ENCODE measurements around the gene RAB31.

DNA sequence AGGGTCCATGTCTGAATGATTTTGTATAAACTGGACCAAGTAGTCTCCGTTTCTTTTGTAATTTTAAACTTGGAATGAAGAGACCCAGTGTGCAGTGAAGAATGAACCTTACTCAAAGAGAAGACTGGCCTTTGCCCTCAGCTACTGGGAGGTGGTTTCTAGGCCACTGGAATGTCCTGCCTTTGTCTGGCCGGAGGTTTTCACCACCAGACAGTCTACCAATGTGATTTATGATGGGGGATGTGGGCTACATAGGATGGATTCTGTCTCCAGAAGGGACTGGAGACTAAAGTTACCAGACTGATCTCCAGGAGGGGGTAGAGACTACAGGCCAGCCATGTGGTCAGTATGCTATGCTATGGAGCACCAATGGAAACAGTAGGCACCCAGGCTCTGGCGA is 42.8 kb upstream of the RAB31 start:
- no peak for TF ChIP-seq MAZ (IDR thresholded peaks at IDR 0.05; ENCODE audit: borderline replicate concordance, low read depth, low read length)
- no peak for TF ChIP-seq HDAC2 (IDR thresholded peaks at IDR 0.05)
- no peak for TF ChIP-seq RAD21 (conservative IDR thresholded peaks at IDR 0.05 in 1 of 2, IDR thresholded peaks at IDR 0.05 in 1 of 2)
- TF ChIP-seq KDM5A (IDR thresholded peaks at IDR 0.05): no peak
- no peak for TF ChIP-seq MYC (IDR thresholded peaks at IDR 0.05; ENCODE audit: borderline replicate concordance, low read length)
- TF ChIP-seq, protein P1, sequence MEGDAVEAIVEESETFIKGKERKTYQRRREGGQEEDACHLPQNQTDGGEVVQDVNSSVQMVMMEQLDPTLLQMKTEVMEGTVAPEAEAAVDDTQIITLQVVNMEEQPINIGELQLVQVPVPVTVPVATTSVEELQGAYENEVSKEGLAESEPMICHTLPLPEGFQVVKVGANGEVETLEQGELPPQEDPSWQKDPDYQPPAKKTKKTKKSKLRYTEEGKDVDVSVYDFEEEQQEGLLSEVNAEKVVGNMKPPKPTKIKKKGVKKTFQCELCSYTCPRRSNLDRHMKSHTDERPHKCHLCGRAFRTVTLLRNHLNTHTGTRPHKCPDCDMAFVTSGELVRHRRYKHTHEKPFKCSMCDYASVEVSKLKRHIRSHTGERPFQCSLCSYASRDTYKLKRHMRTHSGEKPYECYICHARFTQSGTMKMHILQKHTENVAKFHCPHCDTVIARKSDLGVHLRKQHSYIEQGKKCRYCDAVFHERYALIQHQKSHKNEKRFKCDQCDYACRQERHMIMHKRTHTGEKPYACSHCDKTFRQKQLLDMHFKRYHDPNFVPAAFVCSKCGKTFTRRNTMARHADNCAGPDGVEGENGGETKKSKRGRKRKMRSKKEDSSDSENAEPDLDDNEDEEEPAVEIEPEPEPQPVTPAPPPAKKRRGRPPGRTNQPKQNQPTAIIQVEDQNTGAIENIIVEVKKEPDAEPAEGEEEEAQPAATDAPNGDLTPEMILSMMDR (IDR thresholded peaks at IDR 0.05): no peak
- no peak for TF ChIP-seq TP53 (CRISPR knock-in tag; IDR thresholded peaks at IDR 0.05)
- TF ChIP-seq RFX5 (IDR thresholded peaks at IDR 0.05): no peak
- TF ChIP-seq EP300 (IDR thresholded peaks at IDR 0.05): no peak
- TF ChIP-seq GATA3 (IDR thresholded peaks at IDR 0.05; ENCODE audit: borderline replicate concordance): no peak

All from A549 (cell line).